Upper lobe of left lung (tissue), 6 donors: ENCODE results near the gene PLEKHF1. TPM values are rescaled to one million over a fixed set of nuclear protein-coding genes. Genes with fewer than 3 reads are reported as not detected.

Source experiments
- ATAC-seq, 2 donors: fragments of 200-7000 bp; cut with Tn5 transposase; one replicate each; pipeline ENCODE4 v1.9.1; 2022; ENCODE audit warnings: mild to moderate bottlenecking in 2 of 2, moderate library complexity in 2 of 2; ENCODE audit not compliant: low FRiP score in 2 of 2
- DNase-seq, 2 donors: peaks; one replicate each; pipeline ENCODE4 v3.0.0-alpha.2; 2019 to 2020
- H3K27ac ChIP-seq, 4 donors: fragments of 200-600 bp; sonication (generic); one replicate each; pipeline ENCODE4 v1.5.1; 2016 to 2019
- H3K27me3 ChIP-seq, 4 donors: fragments of 200-600 bp; sonication (generic); one replicate each; pipeline ENCODE4 v1.5.1; 2017 to 2019
- H3K36me3 ChIP-seq, 4 donors: fragments of 200-600 bp; sonication (generic); one replicate each; pipeline ENCODE4 v1.5.1; 2016 to 2019
- H3K4me1 ChIP-seq, 4 donors: fragments of 200-600 bp; sonication (generic); one replicate each; pipeline ENCODE4 v1.5.1; 2018 to 2019
- H3K4me3 ChIP-seq, 4 donors: fragments of 200-600 bp; sonication (generic); one replicate each; pipeline ENCODE4 v1.5.1; 2017 to 2019; ENCODE audit warnings: mild to moderate bottlenecking in 2 of 4, moderate library complexity in 1 of 4
- H3K9me3 ChIP-seq, 4 donors: fragments of 200-600 bp; sonication (generic); one replicate each; pipeline ENCODE4 v1.5.1; 2018 to 2019
- CTCF ChIP-seq, 6 experiments: fragments of 450-650 bp in 4 of 6; fragments of 200-600 bp in 2 of 6; sonication (generic) in 2 of 6; IDR thresholded peaks; one replicate each; pipeline ENCODE4 v1.5.1; 2016 to 2019; ENCODE audit warnings: antibody characterized with exemption in 6 of 6
- EP300 ChIP-seq, 4 donors: sonication (generic); formaldehyde crosslinking; IDR thresholded peaks; one replicate each; pipeline ENCODE4 v1.5.1; 2017; ENCODE audit warnings: antibody characterized with exemption in 4 of 4, control low read depth in 2 of 4
- POLR2A ChIP-seq, 4 donors: fragments of 450-650 bp; IDR thresholded peaks; one replicate each; pipeline ENCODE4 v1.5.1; 2016 to 2017; ENCODE audit warnings: antibody characterized with exemption in 4 of 4, mild to moderate bottlenecking in 2 of 4
- POLR2AphosphoS5 ChIP-seq, 2 donors: sonication (generic); formaldehyde crosslinking; IDR thresholded peaks; one replicate each; pipeline ENCODE4 v1.5.1; 2017; ENCODE audit warnings: antibody characterized with exemption in 2 of 2
- WGBS, 2 donors: methylation state at CpG; one replicate each; pipeline ENCODE4 v1.1.5; 2017 to 2018; 5-methylcytosine and 5-hydroxymethylcytosine counted together
- total RNA-seq, 6 donors: library from RNA; depleted of rRNA in 4 of 6; stranded (reverse); fragments of >200 nt in 4 of 6; gene quantifications; one replicate each; pipeline versions ENCODE4 v1.1.0 to v1.2.1, GENCODE V29; 2016 to 2021
- donor health status: DM: no; HTN: no; CAD: no; lungs with moderate emphysema.
- donor health status: DM: no; HTN: yes; CAD: no; lungs with severe emphysema.

The PLEKHF1 gene
- total RNA-seq, 6 donors from 2014 or later: 10.6 to 21.0 (median 14.2) TPM

GRCh38 chr19:29660835-29661234 lies 4.4 kb upstream of the PLEKHF1 start:
- no peak overlapping the region for H3K4me3 ChIP-seq
- TF ChIP-seq EP300 (IDR thresholded peaks at IDR 0.05) (no peak), POLR2A (IDR thresholded peaks at IDR 0.05) (no peak), CTCF (IDR thresholded peaks at IDR 0.05) (no peak), POLR2AphosphoS5 (IDR thresholded peaks at IDR 0.05) (no peak)

GRCh38 chr19:29662278-29662603 lies 3.0 kb upstream of the PLEKHF1 start:
- Histone ChIP-seq H3K36me3 (no peaks in the 10 kb centered on the region), H3K27me3 (no peaks in the 10 kb centered on the region), H3K4me3 (no peak overlapping the region), H3K27ac (peak overlapping the region; percentile 46 to 91 (median 73)), H3K9me3 (no peaks in the 10 kb centered on the region), H3K4me1 (peaks cover 16 to 34% (median 28%) of the 10 kb centered on the region in 4 donors)
- 21 to 29% methylated on average over 1 of the region's 1 CpG for WGBS, 2 donors
- no peak for ATAC-seq
- DNase-seq: no peak
- TF ChIP-seq POLR2AphosphoS5 (IDR thresholded peaks at IDR 0.05): no peak
- no peak for TF ChIP-seq CTCF (IDR thresholded peaks at IDR 0.05)
- TF ChIP-seq POLR2A (IDR thresholded peaks at IDR 0.05): no peak
- no peak for TF ChIP-seq EP300 (IDR thresholded peaks at IDR 0.05)

More at GRCh38 chr19:29660835-29661234, 4.4 kb upstream of the PLEKHF1 start:
- Histone ChIP-seq H3K27ac (peak overlapping the region in 1 of 4 donors; percentile 64), H3K4me1 (peaks cover 7 to 20% (median 17%) of the 10 kb centered on the region in 4 donors), H3K36me3 (no peaks in the 10 kb centered on the region), H3K27me3 (no peaks in the 10 kb centered on the region), H3K9me3 (no peaks in the 10 kb centered on the region)
- ATAC-seq: no peak
- WGBS, 2 donors: 64 to 74% methylated on average over 10 of the region's 10 CpGs
- peak in 1 of 2 donors; percentile 15 for DNase-seq

GRCh38 chr19:29662604-29663404 lies 2.5 kb upstream of the PLEKHF1 start:
- Histone ChIP-seq H3K4me3 (no peak overlapping the region), H3K9me3 (no peaks in the 10 kb centered on the region), H3K27me3 (no peaks in the 10 kb centered on the region), H3K4me1 (peaks cover 22 to 40% (median 34%) of the 10 kb centered on the region in 4 donors), H3K36me3 (no peaks in the 10 kb centered on the region), H3K27ac (peak overlapping the region; percentile 64 to 91 (median 75))
- TF ChIP-seq POLR2A (IDR thresholded peaks at IDR 0.05) (no peak), POLR2AphosphoS5 (IDR thresholded peaks at IDR 0.05) (peak in 1 of 2 donors; percentile 42), EP300 (IDR thresholded peaks at IDR 0.05) (no peak), CTCF (IDR thresholded peaks at IDR 0.05) (no peak)
- ATAC-seq (peak in 1 of 2 donors; percentile 60), DNase-seq (peak in 1 of 2 donors; percentile 26)
- 60 to 65% methylated on average over 14 to 17 of the region's 17 CpGs for WGBS, 2 donors

GRCh38 chr19:29663861-29664752 lies 1.2 kb upstream of the PLEKHF1 start:
- Histone ChIP-seq H3K4me1 (peaks cover 33 to 53% (median 42%) of the 10 kb centered on the region in 4 donors), H3K4me3 (peak overlapping the region in 2 of 4 donors; percentile 81 to 91), H3K27ac (peak overlapping the region in 3 of 4 donors; percentile 82 to 91 (median 87)), H3K36me3 (no peaks in the 10 kb centered on the region), H3K27me3 (no peaks in the 10 kb centered on the region), H3K9me3 (no peaks in the 10 kb centered on the region)
- WGBS, 2 donors: 93 to 94% methylated on average over 18 to 19 of the region's 19 CpGs
- no peak for TF ChIP-seq CTCF (IDR thresholded peaks at IDR 0.05)
- no peak for TF ChIP-seq POLR2A (IDR thresholded peaks at IDR 0.05)
- TF ChIP-seq EP300 (IDR thresholded peaks at IDR 0.05): no peak
- no peak for TF ChIP-seq POLR2AphosphoS5 (IDR thresholded peaks at IDR 0.05)
- no peak for ATAC-seq
- DNase-seq: peak in 1 of 2 donors; percentile 17
